ENCODE data around the gene CRY1.
A peak's percentile ranks its signal among the peaks of the same experiment; 100 is the strongest.

CRY1 gene

DNA sequence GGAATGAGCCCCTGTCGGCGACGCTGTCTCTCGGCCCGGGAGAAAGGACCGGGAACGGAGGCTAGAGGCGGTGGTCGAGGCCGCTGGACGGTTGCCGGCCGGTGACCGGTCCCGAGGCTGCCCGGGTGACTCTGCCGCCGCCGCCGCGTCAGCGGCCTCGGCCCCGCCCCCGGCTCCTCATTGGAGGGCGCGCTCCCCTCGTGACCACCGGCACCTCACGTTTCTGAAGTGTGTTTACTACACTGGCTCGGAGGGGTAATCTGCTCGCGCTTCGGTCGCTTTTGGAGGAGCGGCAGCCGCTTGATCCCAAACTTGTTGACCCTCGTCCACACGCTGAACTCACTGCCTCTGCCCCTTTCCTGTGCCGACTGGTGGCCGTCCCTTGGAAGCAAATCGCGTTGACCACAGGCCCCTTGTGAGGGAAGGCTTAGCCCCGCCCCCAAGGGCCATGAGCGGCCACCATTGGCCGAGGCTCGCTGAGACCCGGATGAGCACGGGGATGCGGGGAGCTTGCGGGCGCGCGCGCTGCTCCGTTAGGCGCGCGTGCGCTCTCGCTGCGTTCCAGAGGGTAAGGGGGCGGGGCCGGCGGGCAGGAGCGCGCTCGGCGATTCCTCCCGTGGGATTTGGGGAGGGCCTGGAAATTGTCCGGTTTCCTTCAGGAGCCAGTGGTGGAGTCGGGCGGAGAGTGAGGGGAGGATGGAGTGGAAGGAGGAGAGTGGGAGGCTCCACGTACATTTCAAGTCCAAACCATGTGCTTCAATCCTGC is at the start of gene CRY1:
TSS of gene CRY1 (minus strand) at position 133 of the 766 bp plus-strand sequence. CDS start 588 bp downstream, outside the sequence.
- peak; percentile 99 for DNase-seq (ENCODE audit: low spot score)

DNA sequence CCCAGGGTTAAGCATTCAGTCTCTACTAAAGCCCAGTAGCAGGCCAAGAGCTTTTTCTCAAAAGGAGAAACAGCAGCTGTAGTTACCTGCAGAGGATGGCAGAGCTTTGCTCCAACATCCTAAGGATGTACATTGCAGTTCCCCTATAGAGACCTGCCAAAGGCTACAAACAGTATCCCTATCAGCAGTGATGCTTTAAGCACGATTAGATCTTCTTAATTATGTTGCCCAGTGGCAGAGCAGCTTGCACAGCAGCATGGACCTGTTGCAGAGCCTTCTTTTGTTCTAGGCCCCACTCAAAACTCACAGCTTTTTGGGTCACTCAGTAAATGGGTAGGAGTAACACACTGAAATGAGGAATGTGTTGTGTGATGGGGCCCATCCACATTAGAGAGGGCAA is 46.4 kb upstream of the CRY1 start:
- DNase-seq (ENCODE audit: low spot score) = no peak

DNA sequence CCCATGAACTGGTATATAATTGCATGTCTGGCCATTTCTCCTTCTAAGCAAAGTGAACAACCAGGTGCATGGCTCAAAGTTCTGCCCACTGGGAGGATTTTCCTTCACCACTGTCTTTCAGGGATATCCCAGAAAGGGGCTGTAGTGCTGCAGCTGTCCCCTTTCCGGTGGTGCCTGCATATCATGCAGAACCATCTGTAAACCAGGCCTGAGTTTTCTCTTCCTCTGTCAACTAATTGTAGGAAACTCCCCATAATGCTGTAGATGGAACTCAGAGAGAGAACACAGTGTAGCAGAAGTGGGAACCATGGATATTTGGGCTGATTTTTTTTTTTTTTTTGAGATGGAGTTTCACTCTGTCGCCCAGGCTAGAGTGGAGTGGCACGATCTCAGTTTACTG is 45.6 kb upstream of the CRY1 start:
- no peak for DNase-seq (ENCODE audit: low spot score)

DNA sequence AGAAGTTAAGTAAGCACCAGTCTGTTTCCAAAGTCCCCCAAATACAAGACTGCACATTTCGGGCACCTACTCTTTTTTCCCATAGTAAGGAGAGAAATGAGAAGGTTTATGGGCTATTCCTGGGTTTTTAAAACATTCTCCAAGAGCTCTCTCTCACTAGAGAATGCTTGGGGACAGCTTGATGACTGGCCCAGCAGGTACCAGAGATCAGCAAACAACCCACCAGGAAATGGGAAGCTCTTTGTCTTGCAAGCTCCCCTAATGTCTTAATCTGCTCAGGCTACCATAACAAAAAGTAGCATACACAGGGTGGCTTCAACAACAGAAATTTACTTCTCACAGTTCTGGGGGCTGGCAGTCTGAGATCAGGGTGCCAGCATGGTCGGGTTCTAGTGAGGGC is 41.8 kb upstream of the CRY1 start:
- DNase-seq (ENCODE audit: low spot score) = no peak

DNA sequence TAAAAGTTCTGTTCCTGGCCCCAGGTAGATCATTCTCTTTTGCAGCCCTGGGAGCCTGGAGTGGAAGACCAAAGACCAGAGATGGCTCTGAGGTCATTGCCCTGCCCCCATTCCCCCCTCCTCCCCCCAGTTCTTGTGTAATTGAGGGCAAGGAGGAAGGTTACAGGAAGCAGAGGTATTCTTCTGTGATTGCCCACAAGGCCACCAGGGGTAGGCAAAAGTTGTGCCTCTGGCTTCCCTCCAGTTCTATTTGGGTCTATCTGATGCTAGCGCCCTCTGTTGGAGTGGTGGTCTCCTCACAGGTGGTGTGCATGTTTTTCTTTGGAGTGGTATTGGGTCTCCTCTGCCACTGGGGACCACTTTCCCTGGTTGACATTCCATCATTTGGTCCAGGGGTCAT is 41.2 kb upstream of the CRY1 start:
- DNase-seq (ENCODE audit: low spot score) = no peak

DNA sequence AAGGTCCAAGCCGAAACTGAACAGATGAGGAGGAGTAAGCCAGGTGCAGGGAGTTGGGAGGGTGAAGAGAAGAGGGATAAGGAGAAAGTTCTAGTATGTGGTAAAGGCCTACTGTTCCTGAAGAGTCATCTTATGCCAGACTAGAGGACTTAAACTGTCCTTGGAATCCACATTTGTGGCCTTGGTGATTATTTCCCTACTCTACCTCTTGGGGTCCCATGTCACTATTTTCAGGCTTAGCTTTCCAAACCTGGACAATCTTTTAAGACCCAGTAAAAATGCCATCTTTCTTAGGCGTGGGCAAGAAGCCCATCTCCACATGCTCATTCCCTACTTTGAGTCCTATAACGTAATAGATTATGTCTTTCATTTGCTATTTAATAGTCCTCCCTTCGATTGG is 40.1 kb upstream of the CRY1 start:
- DNase-seq (ENCODE audit: low spot score) = no peak

- DNase-seq (ENCODE audit: low spot score) = no peak
Observed at GRCh38 chr12:107131832-107132616, 38.7 kb upstream of the CRY1 start.

GRCh38 chr12:107130830-107131611 is 37.7 kb upstream of the CRY1 start:
- DNase-seq (ENCODE audit: low spot score) = no peak

- DNase-seq (ENCODE audit: low spot score) = no peak
Observed at GRCh38 chr12:107129315-107129930, 36.1 kb upstream of the CRY1 start.

- DNase-seq (ENCODE audit: low spot score) = no peak
Observed at GRCh38 chr12:107127482-107128430, 34.4 kb upstream of the CRY1 start.

GRCh38 chr12:107126796-107127481 is 33.6 kb upstream of the CRY1 start:
- no peak for DNase-seq (ENCODE audit: low spot score)

- DNase-seq (ENCODE audit: low spot score) = no peak
Observed at GRCh38 chr12:107125833-107126232, 32.5 kb upstream of the CRY1 start.

- DNase-seq (ENCODE audit: low spot score) = no peak
Observed at GRCh38 chr12:107122452-107122958, 29.2 kb upstream of the CRY1 start.

- no peak for DNase-seq (ENCODE audit: low spot score)
Observed at GRCh38 chr12:107119091-107119490, 25.7 kb upstream of the CRY1 start.

DNA sequence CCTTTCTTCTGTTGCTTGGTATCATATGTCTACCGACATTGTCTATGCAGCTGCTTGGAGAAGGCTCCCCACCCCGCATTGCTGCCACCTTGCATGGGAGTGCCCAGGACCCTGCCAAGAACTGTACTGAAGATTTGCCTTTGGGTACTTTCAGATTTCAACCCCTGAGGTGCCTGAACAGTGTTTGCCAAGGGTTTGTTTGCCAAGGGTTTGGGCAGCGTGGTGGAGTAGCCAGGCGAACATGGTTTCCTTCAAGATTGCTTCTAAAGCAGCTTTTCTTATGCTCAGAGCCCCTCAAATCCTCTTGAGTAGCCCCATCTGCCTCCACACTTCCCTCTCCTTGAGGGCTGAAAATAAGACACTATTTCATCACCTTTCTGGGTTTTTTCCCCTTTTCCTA is 25.3 kb upstream of the CRY1 start:
- DNase-seq (ENCODE audit: low spot score) = no peak

GRCh38 chr12:107115119-107115518 is 21.8 kb upstream of the CRY1 start:
- DNase-seq (ENCODE audit: low spot score) = no peak

GRCh38 chr12:107111314-107111713 is 18.0 kb upstream of the CRY1 start:
- DNase-seq (ENCODE audit: low spot score) = no peak

GRCh38 chr12:107109726-107110719 is 16.7 kb upstream of the CRY1 start:
- no peak for DNase-seq (ENCODE audit: low spot score)

GRCh38 chr12:107108995-107109508 is 15.7 kb upstream of the CRY1 start:
- no peak for DNase-seq (ENCODE audit: low spot score)

All from left forelimb (tissue), 1 donor.